Measurements from ENCODE around the gene MAN2C1. TPM values are rescaled to one million over a fixed set of nuclear protein-coding genes. Genes with fewer than 3 reads are reported as not detected.

The MAN2C1 gene
- polyA plus RNA-seq, 1 experiment: 82.5 TPM

DNA sequence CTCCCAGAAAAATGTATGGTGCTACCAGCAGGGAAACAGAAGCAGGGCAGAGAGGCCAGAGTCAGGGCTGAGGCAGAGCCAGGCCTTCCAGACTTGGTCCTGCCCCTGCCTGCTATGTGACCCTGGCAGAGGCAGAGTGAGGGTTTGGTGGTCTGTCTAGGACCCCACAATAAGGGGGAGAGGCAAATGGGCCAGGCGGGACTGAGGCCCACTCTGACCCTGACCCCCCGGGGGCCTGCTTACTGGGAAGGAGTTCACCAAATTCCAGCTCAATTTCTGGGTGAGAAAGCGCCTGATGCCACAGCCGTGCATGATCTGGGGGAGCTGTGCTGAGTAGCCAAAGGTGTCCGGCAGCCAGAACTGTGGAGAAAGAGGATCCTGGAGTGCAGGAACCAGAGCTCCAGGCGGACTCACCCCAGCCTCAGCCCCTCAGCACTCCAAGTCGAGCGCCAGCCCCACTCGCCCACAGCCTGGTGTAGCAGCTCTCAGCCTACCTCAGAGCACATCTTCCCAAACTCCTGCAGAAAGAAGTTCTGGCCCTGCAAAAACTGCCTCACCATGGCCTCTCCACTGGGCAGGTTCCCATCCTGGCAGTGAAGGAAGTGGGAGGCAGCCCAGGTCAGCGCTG is 6.9 kb downstream of the MAN2C1 start:
- no peak overlapping the region for H3K4me3 ChIP-seq (ENCODE audit: low read depth, low read length)
- ChIA-PET POLR2A (interaction anchor here (0.6 kb wide), 1 partner anchor 13 kb away, joined by 3 read pairs; no protein-coding TSS in a partner anchor), CTCF (no interaction called here)
- H3K36me3 ChIP-seq (ENCODE audit: control insufficient read depth, insufficient read depth, low read length): peaks cover 45% of the 10 kb centered on the region
- H3K27me3 ChIP-seq (ENCODE audit: control insufficient read depth, insufficient read depth, low read length): no peaks in the 10 kb centered on the region
- DNase-seq (ENCODE audit: low read depth): no peak
- TF ChIP-seq, protein P1, sequence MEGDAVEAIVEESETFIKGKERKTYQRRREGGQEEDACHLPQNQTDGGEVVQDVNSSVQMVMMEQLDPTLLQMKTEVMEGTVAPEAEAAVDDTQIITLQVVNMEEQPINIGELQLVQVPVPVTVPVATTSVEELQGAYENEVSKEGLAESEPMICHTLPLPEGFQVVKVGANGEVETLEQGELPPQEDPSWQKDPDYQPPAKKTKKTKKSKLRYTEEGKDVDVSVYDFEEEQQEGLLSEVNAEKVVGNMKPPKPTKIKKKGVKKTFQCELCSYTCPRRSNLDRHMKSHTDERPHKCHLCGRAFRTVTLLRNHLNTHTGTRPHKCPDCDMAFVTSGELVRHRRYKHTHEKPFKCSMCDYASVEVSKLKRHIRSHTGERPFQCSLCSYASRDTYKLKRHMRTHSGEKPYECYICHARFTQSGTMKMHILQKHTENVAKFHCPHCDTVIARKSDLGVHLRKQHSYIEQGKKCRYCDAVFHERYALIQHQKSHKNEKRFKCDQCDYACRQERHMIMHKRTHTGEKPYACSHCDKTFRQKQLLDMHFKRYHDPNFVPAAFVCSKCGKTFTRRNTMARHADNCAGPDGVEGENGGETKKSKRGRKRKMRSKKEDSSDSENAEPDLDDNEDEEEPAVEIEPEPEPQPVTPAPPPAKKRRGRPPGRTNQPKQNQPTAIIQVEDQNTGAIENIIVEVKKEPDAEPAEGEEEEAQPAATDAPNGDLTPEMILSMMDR (IDR thresholded peaks at IDR 0.05; ENCODE audit: insufficient read depth, low read depth, low read length): no peak

DNA sequence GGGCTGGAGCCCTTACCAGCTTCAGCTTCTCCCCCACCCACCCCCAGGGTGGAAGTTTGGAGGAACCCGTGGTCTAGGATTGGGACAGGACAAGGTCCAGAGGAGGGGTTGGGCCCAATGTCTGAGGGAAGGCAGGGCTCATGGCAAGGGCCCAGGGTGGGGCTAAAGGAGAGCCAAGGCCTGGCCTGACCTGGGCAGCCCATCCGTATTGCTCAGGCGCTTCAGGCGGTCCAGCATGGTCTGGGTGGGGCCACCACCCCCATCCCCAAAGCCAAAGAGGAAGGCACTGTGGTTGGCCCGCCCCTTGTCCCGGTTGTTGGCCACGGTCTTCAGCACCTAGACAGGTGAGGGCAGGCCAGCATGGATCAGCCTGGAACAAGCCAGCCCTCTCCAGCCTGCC is 7.6 kb downstream of the MAN2C1 start:
- no peak for DNase-seq (ENCODE audit: low read depth)
- H3K27me3 ChIP-seq (ENCODE audit: control insufficient read depth, insufficient read depth, low read length): no peaks in the 10 kb centered on the region
- no peak overlapping the region for H3K4me3 ChIP-seq (ENCODE audit: low read depth, low read length)
- CTCF ChIA-PET: no interaction called here
- POLR2A ChIA-PET: no interaction called here
- TF ChIP-seq, protein P1 (IDR thresholded peaks at IDR 0.05; ENCODE audit: insufficient read depth, low read depth, low read length): no peak
- H3K36me3 ChIP-seq (ENCODE audit: control insufficient read depth, insufficient read depth, low read length): peaks cover 46% of the 10 kb centered on the region

DNA sequence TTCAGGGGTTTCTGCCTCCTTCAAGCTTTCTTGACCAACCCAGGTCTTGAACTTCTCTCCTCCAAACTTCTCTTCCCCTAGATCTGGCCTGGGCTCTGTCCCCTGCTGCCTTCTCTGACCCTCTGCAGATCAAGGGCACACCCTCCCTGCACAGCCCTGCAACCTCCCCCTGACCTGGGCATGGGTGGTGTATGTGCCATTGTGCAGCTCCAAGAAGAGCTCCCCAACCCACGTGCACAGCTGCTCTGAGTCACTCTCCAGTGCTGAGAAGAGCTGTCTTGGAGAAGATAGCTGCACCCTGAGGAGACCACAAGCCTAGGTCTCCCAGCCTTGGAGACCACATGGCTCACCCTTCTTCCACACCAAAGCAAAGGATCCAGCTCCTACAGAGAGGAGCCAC is 8.0 kb downstream of the MAN2C1 start:
- POLR2A ChIA-PET: no interaction called here
- TF ChIP-seq, protein P1 (IDR thresholded peaks at IDR 0.05; ENCODE audit: insufficient read depth, low read depth, low read length): no peak
- Histone ChIP-seq H3K36me3 (ENCODE audit: control insufficient read depth, insufficient read depth, low read length) (peaks cover 46% of the 10 kb centered on the region), H3K27me3 (ENCODE audit: control insufficient read depth, insufficient read depth, low read length) (no peaks in the 10 kb centered on the region), H3K4me3 (ENCODE audit: low read depth, low read length) (no peak overlapping the region)
- no peak for DNase-seq (ENCODE audit: low read depth)
- CTCF ChIA-PET: no interaction called here

DNA sequence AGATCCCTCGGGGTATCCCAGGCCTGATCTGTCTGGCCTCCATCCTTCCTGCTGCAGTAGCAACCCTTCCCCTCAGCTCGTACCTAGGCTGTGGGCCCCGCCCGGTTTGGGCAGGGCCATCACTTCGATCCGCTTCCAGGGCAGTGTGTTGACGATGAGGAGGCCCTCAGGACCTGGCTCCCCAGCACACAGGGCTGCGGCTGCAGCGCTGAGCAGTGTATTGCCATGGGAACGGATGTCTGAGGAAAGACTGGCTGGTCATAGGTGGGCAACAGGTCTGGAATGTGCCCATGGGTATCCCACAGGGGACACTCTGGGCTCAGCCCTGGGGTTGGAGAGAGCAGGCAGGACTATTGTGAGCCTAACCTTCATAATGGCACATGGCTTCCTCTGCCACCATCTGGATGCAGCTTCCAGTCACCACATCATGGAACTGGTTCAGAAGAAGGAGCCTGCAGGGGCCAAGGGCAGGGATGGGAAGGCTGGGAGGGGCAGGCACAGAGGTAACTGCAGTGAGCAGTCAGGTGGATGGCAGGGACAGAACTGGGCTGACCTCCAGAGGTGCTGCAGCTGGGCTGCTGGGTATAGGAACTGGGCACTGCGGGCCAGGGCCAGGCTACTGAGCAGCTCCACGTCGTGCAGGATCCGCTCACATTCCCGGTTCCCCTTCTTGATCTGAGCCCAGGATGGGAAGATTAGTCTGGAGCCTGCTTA is 8.7 kb downstream of the MAN2C1 start:
- TF ChIP-seq, protein P1 (IDR thresholded peaks at IDR 0.05; ENCODE audit: insufficient read depth, low read depth, low read length): no peak
- CTCF ChIA-PET: no interaction called here
- Histone ChIP-seq H3K36me3 (ENCODE audit: control insufficient read depth, insufficient read depth, low read length) (peaks cover 51% of the 10 kb centered on the region), H3K4me3 (ENCODE audit: low read depth, low read length) (no peak overlapping the region), H3K27me3 (ENCODE audit: control insufficient read depth, insufficient read depth, low read length) (no peaks in the 10 kb centered on the region)
- POLR2A ChIA-PET: no interaction called here
- no peak for DNase-seq (ENCODE audit: low read depth)

DNA sequence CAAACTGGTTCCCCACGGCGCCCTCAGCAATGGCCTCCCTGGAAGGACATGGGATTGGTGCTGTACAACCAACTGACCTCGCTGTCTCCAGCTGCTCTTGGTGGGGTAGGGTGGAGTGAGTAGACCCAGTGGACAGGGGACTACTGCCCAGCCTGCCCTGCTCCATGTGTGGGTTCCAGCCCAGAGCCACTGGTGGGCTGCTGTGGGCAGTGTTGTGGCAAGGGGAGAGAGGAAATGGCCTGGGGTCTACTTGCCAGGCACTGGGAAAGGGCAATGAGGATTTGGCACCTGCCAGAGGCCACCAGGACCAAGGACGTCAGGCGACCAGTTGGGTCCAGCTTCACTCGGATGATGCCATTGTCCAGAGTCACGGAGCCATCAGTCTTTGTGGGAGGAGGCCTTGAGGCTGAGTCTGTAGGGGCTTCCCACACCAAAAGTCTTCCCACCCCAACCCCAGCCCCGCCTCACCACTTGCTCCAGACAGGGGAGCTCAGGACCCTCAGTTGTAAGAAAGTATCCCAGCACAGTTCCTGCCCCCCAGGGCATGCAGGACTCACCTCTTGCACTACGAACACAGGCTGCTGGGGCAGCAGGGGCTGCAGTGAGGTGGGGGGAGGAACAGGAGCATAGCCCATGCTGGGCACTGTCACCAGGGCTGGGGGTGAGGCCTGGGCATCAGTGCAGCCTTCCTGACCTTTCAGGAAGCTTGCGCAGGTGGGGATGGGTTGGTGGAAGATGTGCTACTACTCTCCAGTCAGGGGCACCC is 9.5 kb downstream of the MAN2C1 start:
- no peak for DNase-seq (ENCODE audit: low read depth)
- CTCF ChIA-PET: interaction anchor here (0.6 kb wide), 1 partner anchor 988 kb away, joined by 3 read pairs; no protein-coding TSS in a partner anchor
- POLR2A ChIA-PET: no interaction called here
- Histone ChIP-seq H3K4me3 (ENCODE audit: low read depth, low read length) (no peak overlapping the region), H3K36me3 (ENCODE audit: control insufficient read depth, insufficient read depth, low read length) (peaks cover 48% of the 10 kb centered on the region), H3K27me3 (ENCODE audit: control insufficient read depth, insufficient read depth, low read length) (no peaks in the 10 kb centered on the region)
- TF ChIP-seq, protein P1 (IDR thresholded peaks at IDR 0.05; ENCODE audit: insufficient read depth, low read depth, low read length): no peak

All from BJ (cell line).